Measurements from ENCODE around the gene CAMKK2. TPM values are rescaled to one million over a fixed set of nuclear protein-coding genes. Genes with fewer than 3 reads are reported as not detected.
"Not testable (repeated sequence)": the region's sequence is repeated elsewhere in the genome, so short reads cannot be mapped to it uniquely, and the experiment has no call there.

Gene CAMKK2
- polyA plus RNA-seq, 1 of the 3 experiments (the other 2 are of a cell fraction), result 23.6 TPM

GRCh38 chr12:121230538-121230907, 66.0 kb downstream of the CAMKK2 start:
- Histone ChIP-seq H2AFZ (ENCODE audit: low read depth) (no peak overlapping the region), H3K4me1 (ENCODE audit: control insufficient read depth in 1 of 2, insufficient read depth in 2 of 2, low read depth in 1 of 2, low read length in 1 of 2) (no peaks in the 10 kb centered on the region), H4K20me1 (ENCODE audit: insufficient read depth) (no peaks in the 10 kb centered on the region), H3K4me3 (ENCODE audit: low read depth in 2 of 2, low read length in 1 of 2) (no peak overlapping the region), H3K27me3 (ENCODE audit: insufficient read depth) (no peaks in the 10 kb centered on the region), H3K27ac (ENCODE audit: low read depth in 2 of 2, low read length in 1 of 2) (no peak overlapping the region), H3K9ac (no peak overlapping the region), H3K9me2 (no peaks in the 10 kb centered on the region), H3K36me3 (replicated peaks in 1 of 2; ENCODE audit: control insufficient read depth in 1 of 2, insufficient read depth in 2 of 2, low read length in 1 of 2) (no peaks in the 10 kb centered on the region), H3K4me2 (no peak overlapping the region), H3K79me2 (ENCODE audit: insufficient read depth) (no peaks in the 10 kb centered on the region), H3F3A (replicated peaks; ENCODE audit: insufficient read depth) (no peaks in the 10 kb centered on the region), H3K9me3 (no peaks in the 10 kb centered on the region)
- 81% methylated on average over 12 of the region's 12 CpGs for WGBS (ENCODE audit: low lambda C conversion rate)
- TF ChIP-seq JUND (IDR thresholded peaks at IDR 0.05) (no peak), RFX5 (IDR thresholded peaks at IDR 0.05; ENCODE audit: low read length) (no peak), ELF1 (IDR thresholded peaks at IDR 0.05) (no peak), CTCF (IDR thresholded peaks at IDR 0.05) (no peak), IRF3 (IDR thresholded peaks at IDR 0.05; ENCODE audit: low read depth, low read length) (no peak), TCF12 (IDR thresholded peaks at IDR 0.05) (no peak), PBX3 (IDR thresholded peaks at IDR 0.05) (no peak), NRF1 (IDR thresholded peaks at IDR 0.05; ENCODE audit: low read depth, low read length) (no peak), TEAD4 (IDR thresholded peaks at IDR 0.05; ENCODE audit: borderline replicate concordance, insufficient read depth) (no peak), MEF2A (IDR thresholded peaks at IDR 0.05; ENCODE audit: borderline replicate concordance, low read depth) (no peak), USF1 (IDR thresholded peaks at IDR 0.05; ENCODE audit: borderline replicate concordance, low read depth) (no peak)
- POLR2A ChIA-PET, result no interaction called here
- DNase-seq, result no peak
- CTCF ChIA-PET, result interaction anchor here (0.6 to 2.6 kb wide), 16 partner anchors 9 to 246 kb away, joined by 3 to 35 read pairs (median 4); no protein-coding TSS in a partner anchor

GRCh38 chr12:121229826-121230537, 66.5 kb downstream of the CAMKK2 start:
- DNase-seq, result peak; percentile 93

More at GRCh38 chr12:121229826-121230537, 66.5 kb downstream of the CAMKK2 start:
- peak; percentile 88 for TF ChIP-seq CTCF (IDR thresholded peaks at IDR 0.05)
- TF ChIP-seq SMC3 (IDR thresholded peaks at IDR 0.05; ENCODE audit: low read depth, low read length), result peak; percentile 68
- TF ChIP-seq RAD21 (IDR thresholded peaks at IDR 0.05; ENCODE audit: low read length), result peak; percentile 75
- H3K9me3 ChIP-seq; H3K9me2 ChIP-seq; H3K27me3 ChIP-seq (ENCODE audit: insufficient read depth); H3K79me2 ChIP-seq (ENCODE audit: insufficient read depth); H3K4me1 ChIP-seq (ENCODE audit: control insufficient read depth in 1 of 2, insufficient read depth in 2 of 2, low read depth in 1 of 2, low read length in 1 of 2); POLR2A ChIA-PET; H3K4me3 ChIP-seq (ENCODE audit: low read depth in 2 of 2, low read length in 1 of 2); H4K20me1 ChIP-seq (ENCODE audit: insufficient read depth); H3K9ac ChIP-seq; H3F3A ChIP-seq (replicated peaks; ENCODE audit: insufficient read depth); H3K4me2 ChIP-seq; H3K36me3 ChIP-seq (replicated peaks in 1 of 2; ENCODE audit: control insufficient read depth in 1 of 2, insufficient read depth in 2 of 2, low read length in 1 of 2); H3K27ac ChIP-seq (ENCODE audit: low read depth in 2 of 2, low read length in 1 of 2): not testable (repeated sequence)
- CTCF ChIA-PET, result interaction anchor here (0.7 to 2.6 kb wide), 14 partner anchors 9 to 297 kb away, joined by 3 to 35 read pairs (median 3); no protein-coding TSS in a partner anchor
- peak overlapping the region; percentile 52; the same call in 1 of the 2 replicates for H2AFZ ChIP-seq (ENCODE audit: low read depth)
- WGBS (ENCODE audit: low lambda C conversion rate), result 48% methylated on average over 18 of the region's 19 CpGs
